ENCODE results near the gene PHACTR3.

- no peak for TF ChIP-seq CTCF (IDR thresholded peaks at IDR 0.05)
- no peak for TF ChIP-seq POLR2A (IDR thresholded peaks at IDR 0.05)
- TF ChIP-seq POLR2AphosphoS5 (IDR thresholded peaks at IDR 0.05), result no peak
- no peak for TF ChIP-seq EP300 (IDR thresholded peaks at IDR 0.05)
Measured at GRCh38 chr20:59580991-59581401, 23.3 kb upstream of the PHACTR3 start.

Measured in gastroesophageal sphincter (tissue), 3 donors.